GM12891 (cell line): ENCODE measurements around the gene FOXL1.

ENCODE experiments used
- POLR2A ChIP-seq: IDR thresholded peaks from 2 replicates; pipeline ENCODE4 v1.6.1; 2011; ENCODE audit warnings: low read depth, low read length, control low read depth
- POLR2AphosphoS5 ChIP-seq: IDR thresholded peaks from 2 replicates; pipeline ENCODE4 v1.6.1; 2011; ENCODE audit warnings: low read depth, low read length, control low read depth
- SPI1 ChIP-seq: IDR thresholded peaks from 2 replicates; pipeline ENCODE4 v1.6.1; 2011; ENCODE audit warnings: low read depth, low read length, control low read depth
- TAF1 ChIP-seq: IDR thresholded peaks from 2 replicates; pipeline ENCODE4 v1.6.1; 2011; ENCODE audit warnings: low read depth, low read length, control low read depth

GRCh38 chr16:86608301-86608747, 30.0 kb downstream of the FOXL1 start:
- no peak for TF ChIP-seq POLR2AphosphoS5
- TF ChIP-seq POLR2A: no peak
- TF ChIP-seq TAF1: no peak
- TF ChIP-seq SPI1: no peak
